Left colon (tissue), 2 donors: ENCODE measurements around the gene ACVR2B. TPM values are rescaled to one million over a fixed set of nuclear protein-coding genes. Genes with fewer than 3 reads are reported as not detected.

Experiments used
- total RNA-seq, 2 donors: library from RNA; stranded (reverse); fragmentation: NEBNext Ultra II Directional; extraction: Animal tissue kit (Norgen Biotek cat#: 25700); gene quantifications; one replicate each; pipeline ENCODE4 v1.2.1, GENCODE V29; 2021
- donor health status: DM: no; HTN: no; CAD: no.
- donor health status: DM: yes; HTN: yes; CAD: no.

ACVR2B gene
- total RNA-seq, 2 donors from 2014 or later: 5.2 to 7.1 TPM

Other genes starting within 250 kb of the ACVR2B start
- gene SLC22A13, start 188.1 kb upstream of the ACVR2B start, total RNA-seq: under 1 TPM; 0.27 to 0.61 TPM
- gene SLC22A14, start 171.6 kb upstream of the ACVR2B start, total RNA-seq: not detected
- gene XYLB, start 107.1 kb upstream of the ACVR2B start, total RNA-seq: 10 to 100 TPM; 18.0 to 19.2 TPM
- gene EXOG, start 42.5 kb downstream of the ACVR2B start, total RNA-seq: 1 to 10 TPM; 6.9 to 7.3 TPM
- gene SCN5A, start 195.8 kb downstream of the ACVR2B start, total RNA-seq: under 1 TPM; 0.43 to 0.47 TPM